Stomach (tissue), 9 donors: ENCODE results near the gene CHCHD2. TPM values are rescaled to one million over a fixed set of nuclear protein-coding genes. Genes with fewer than 3 reads are reported as not detected.

ENCODE experiments used
- DNase-seq, 2 donors: peaks; one replicate each; pipeline versions ENCODE4 v3.0.0 to v3.0.0-alpha.2; 2013 to 2019
- H3K27ac ChIP-seq, 5 donors: fragments of 200-600 bp in 4 of 5; sonication (generic) in 4 of 5; one replicate each; pipeline ENCODE4 v1.5.1; 2013 to 2019; ENCODE audit warnings: mild to moderate bottlenecking in 1 of 5, moderate library complexity in 1 of 5
- H3K27me3 ChIP-seq, 3 donors: fragments of 200-600 bp; sonication (generic); one replicate each; pipeline ENCODE4 v1.5.1; 2017 to 2019; ENCODE audit warnings: mixed run types in 1 of 3
- H3K36me3 ChIP-seq, 4 donors: fragments of 200-600 bp; sonication (generic); 1 replicate in 3 of 4; 2 replicates in 1 of 4; pipeline ENCODE4 v1.5.1; 2016 to 2019
- H3K4me1 ChIP-seq, 4 donors: fragments of 200-600 bp; sonication (generic); one replicate each; pipeline ENCODE4 v1.5.1; 2016 to 2019
- H3K4me3 ChIP-seq, 4 donors: fragments of 200-600 bp; sonication (generic) in 3 of 4; one replicate each; pipeline ENCODE4 v1.5.1; 2016 to 2019; ENCODE audit warnings: mild to moderate bottlenecking in 1 of 4
- H3K9me3 ChIP-seq, 4 donors: fragments of 200-600 bp; sonication (generic); one replicate each; pipeline ENCODE4 v1.5.1; 2016 to 2019
- CTCF ChIP-seq, 7 experiments: fragments of 450-650 bp in 4 of 7; fragments of 200-600 bp in 3 of 7; sonication (generic) in 3 of 7; IDR thresholded peaks; one replicate each; pipeline ENCODE4 v1.5.1; 2016 to 2019; ENCODE audit warnings: antibody characterized with exemption in 7 of 7, control low read depth in 2 of 7, mild to moderate bottlenecking in 1 of 7
- EP300 ChIP-seq: sonication (generic); formaldehyde crosslinking; IDR thresholded peaks from one replicate; pipeline ENCODE4 v1.6.1; 2017; ENCODE audit warnings: antibody characterized with exemption
- POLR2A ChIP-seq, 4 donors: fragments of 450-650 bp; IDR thresholded peaks; one replicate each; pipeline ENCODE4 v1.6.1; 2016; ENCODE audit warnings: antibody characterized with exemption in 4 of 4, control low read depth in 2 of 4, mild to moderate bottlenecking in 1 of 4, moderate library complexity in 1 of 4
- POLR2AphosphoS5 ChIP-seq, 3 donors: sonication (generic); formaldehyde crosslinking; IDR thresholded peaks; one replicate each; pipeline ENCODE4 v1.6.1; 2016; ENCODE audit warnings: antibody characterized with exemption in 3 of 3
- WGBS, 5 donors: extraction: QIAGEN DNeasy Blood & Tissue Kit in 3 of 5; methylation state at CpG; one replicate each; pipeline versions ENCODE4 v1.1.5 to v1.1.7; 2013 to 2018; 5-methylcytosine and 5-hydroxymethylcytosine counted together
- intact Hi-C: fragments of 100-400 bp; cut with DNase I; formaldehyde crosslinking; loops from one replicate; pipeline ENCODE4 v1.15.1; 2023; ENCODE audit warnings: low total_unique reads
- polyA plus RNA-seq, 3 donors: library from polyadenylated mRNA; stranded (reverse); fragments of 200-250 nt; gene quantifications; one replicate each; pipeline ENCODE4 v1.2.3, GENCODE V29; 2013
- total RNA-seq, 5 donors: library from RNA; depleted of rRNA; stranded (reverse); fragments of >200 nt; gene quantifications; one replicate each; pipeline versions ENCODE4 v1.1.0 to v1.2.3, GENCODE V29; 2014 to 2016
- donor health status: healthy with polysubstance abuse.
- donor health status: Bipolar disorder and iron deficiency.
- donor health status: healthy.

The CHCHD2 gene
- total and polyA plus RNA-seq, 8 donors, result 43.7 to 710 (median 215) TPM

- peak; percentile 92 to 97 for DNase-seq
- intact Hi-C loops, result no loop called here
- H3K36me3 ChIP-seq, result peaks cover 10 to 57% (median 54%) of the 10 kb centered on the region in 4 donors
- WGBS, 5 donors, result 0 to 1% (median 0%) methylated on average over 27 to 49 of the region's 49 CpGs
- H3K4me1 ChIP-seq, result peaks cover 17 to 52% (median 36%) of the 10 kb centered on the region in 4 donors
- peak in 1 of 7 experiments; percentile 15 for TF ChIP-seq CTCF (IDR thresholded peaks at IDR 0.05)
- peak in 1 of 4 donors; percentile 76 for TF ChIP-seq POLR2A (IDR thresholded peaks at IDR 0.05)
- TF ChIP-seq POLR2AphosphoS5 (IDR thresholded peaks at IDR 0.05), result peak; percentile 83 to 98 (median 95)
- no peak for TF ChIP-seq EP300
- no peaks in the 10 kb centered on the region for H3K9me3 ChIP-seq
- peak within 1 kb of the TSS; percentile 84 to 98 (median 96) for H3K27ac ChIP-seq
- H3K27me3 ChIP-seq, result no peaks in the 10 kb centered on the region
- peak within 1 kb of the TSS; percentile 55 to 94 (median 81) for H3K4me3 ChIP-seq
These were observed 42.2 kb downstream of the CHCHD2 start, which contains the start of gene SUMF2 for GRCh38 chr7:56063882-56064625. Gene SUMF2 (plus strand): TSS chr7:56064286. CDS start chr7:56064312, 26 bp downstream.

GRCh38 chr7:56063500-56063881 lies 42.8 kb downstream of the CHCHD2 start:
- Histone ChIP-seq H3K4me3 (peak overlapping the region; percentile 55 to 94 (median 81)), H3K27me3 (no peaks in the 10 kb centered on the region), H3K36me3 (peaks cover 13 to 57% (median 54%) of the 10 kb centered on the region in 4 donors), H3K4me1 (peaks cover 17 to 52% (median 36%) of the 10 kb centered on the region in 4 donors), H3K9me3 (no peaks in the 10 kb centered on the region), H3K27ac (peak overlapping the region; percentile 84 to 98 (median 96))
- WGBS, 5 donors, result 58 to 64% (median 60%) methylated on average over 7 of the region's 7 CpGs
- intact Hi-C loops, result no loop called here
- TF ChIP-seq POLR2AphosphoS5 (IDR thresholded peaks at IDR 0.05) (no peak), POLR2A (IDR thresholded peaks at IDR 0.05) (no peak), CTCF (IDR thresholded peaks at IDR 0.05) (no peak), EP300 (no peak)
- DNase-seq, result no peak

- Histone ChIP-seq H3K4me1 (peaks cover 17 to 52% (median 36%) of the 10 kb centered on the region in 4 donors), H3K4me3 (no peak overlapping the region), H3K36me3 (peaks cover 24 to 62% (median 61%) of the 10 kb centered on the region in 4 donors), H3K9me3 (no peaks in the 10 kb centered on the region), H3K27ac (peak overlapping the region in 4 of 5 donors; percentile 36 to 98 (median 96)), H3K27me3 (no peaks in the 10 kb centered on the region)
- intact Hi-C loops, result no loop called here
- no peak for TF ChIP-seq CTCF (IDR thresholded peaks at IDR 0.05)
- no peak for TF ChIP-seq POLR2AphosphoS5 (IDR thresholded peaks at IDR 0.05)
- TF ChIP-seq POLR2A (IDR thresholded peaks at IDR 0.05), result no peak
- TF ChIP-seq EP300, result no peak
- no peak for DNase-seq
- WGBS, 5 donors, result 18 to 54% (median 32%) methylated on average over 2 of the region's 2 CpGs
These were observed 43.9 kb downstream of the CHCHD2 start for GRCh38 chr7:56062382-56062781.

- Histone ChIP-seq H3K27me3 (no peaks in the 10 kb centered on the region), H3K9me3 (no peaks in the 10 kb centered on the region), H3K4me3 (no peak overlapping the region), H3K4me1 (peaks cover 21 to 56% (median 37%) of the 10 kb centered on the region in 4 donors), H3K36me3 (peaks cover 49 to 62% (median 62%) of the 10 kb centered on the region in 4 donors), H3K27ac (no peak overlapping the region)
- DNase-seq, result no peak
- TF ChIP-seq EP300 (no peak), POLR2AphosphoS5 (IDR thresholded peaks at IDR 0.05) (no peak), CTCF (IDR thresholded peaks at IDR 0.05) (no peak), POLR2A (IDR thresholded peaks at IDR 0.05) (no peak)
- WGBS, 5 donors, result 61 to 72% (median 67%) methylated on average over 2 of the region's 2 CpGs
- intact Hi-C loops, result no loop called here
These were observed 52.3 kb downstream of the CHCHD2 start for GRCh38 chr7:56053993-56054392.
